GM18498 (cell line): ENCODE results near the gene GHR.
"Not testable (repeated sequence)": the region's sequence is repeated elsewhere in the genome, so short reads cannot be mapped to it uniquely, and the experiment has no call there.

Experiments
- ATAC-seq: cut with Tn5 transposase; IDR thresholded peaks from one replicate; pipeline ENCODE4 v1.9.1; 2021; ENCODE audit warnings: mild to moderate bottlenecking, moderate library complexity; ENCODE audit not compliant: unreplicated experiment

GHR gene

DNA sequence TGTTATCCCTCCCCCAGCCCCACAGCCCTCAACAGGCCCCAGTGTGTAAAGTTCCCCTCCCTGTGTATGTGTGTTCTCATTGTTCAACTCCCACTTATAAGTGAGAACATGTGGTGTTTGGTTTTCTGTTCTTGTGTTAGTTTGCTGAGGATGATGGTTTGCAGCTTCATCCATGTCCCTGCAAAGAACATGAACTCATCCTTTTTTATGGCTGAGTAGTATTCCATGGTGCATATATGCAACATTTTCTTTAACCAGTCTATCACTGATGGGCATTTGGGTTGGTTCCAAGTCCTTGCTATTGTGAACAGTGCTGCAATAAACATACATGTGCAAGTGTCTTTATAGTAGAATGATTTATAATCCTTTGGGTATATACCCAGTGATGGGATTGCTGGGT, 261.8 kb downstream of the GHR start:
- ATAC-seq: not testable (repeated sequence)

DNA sequence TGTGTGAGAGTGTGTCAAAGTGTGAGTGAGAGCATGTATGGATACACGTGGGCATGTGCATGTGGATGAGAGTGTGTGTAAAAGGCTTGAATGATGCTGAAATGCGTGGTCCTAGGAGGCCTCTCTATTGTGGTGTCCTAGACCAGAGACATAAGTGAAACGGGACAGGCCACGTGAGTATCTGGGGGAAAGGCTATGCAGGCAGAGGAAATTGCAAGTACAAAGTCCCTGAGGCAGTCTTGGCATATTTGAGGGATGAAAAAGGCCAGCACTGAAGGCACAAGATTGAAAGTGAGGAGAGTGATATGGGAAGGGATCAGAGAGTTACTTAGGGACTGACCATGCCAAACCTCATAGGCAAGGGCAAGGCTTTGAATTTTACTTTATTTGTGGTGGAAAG, 266.2 kb downstream of the GHR start:
- no peak for ATAC-seq

DNA sequence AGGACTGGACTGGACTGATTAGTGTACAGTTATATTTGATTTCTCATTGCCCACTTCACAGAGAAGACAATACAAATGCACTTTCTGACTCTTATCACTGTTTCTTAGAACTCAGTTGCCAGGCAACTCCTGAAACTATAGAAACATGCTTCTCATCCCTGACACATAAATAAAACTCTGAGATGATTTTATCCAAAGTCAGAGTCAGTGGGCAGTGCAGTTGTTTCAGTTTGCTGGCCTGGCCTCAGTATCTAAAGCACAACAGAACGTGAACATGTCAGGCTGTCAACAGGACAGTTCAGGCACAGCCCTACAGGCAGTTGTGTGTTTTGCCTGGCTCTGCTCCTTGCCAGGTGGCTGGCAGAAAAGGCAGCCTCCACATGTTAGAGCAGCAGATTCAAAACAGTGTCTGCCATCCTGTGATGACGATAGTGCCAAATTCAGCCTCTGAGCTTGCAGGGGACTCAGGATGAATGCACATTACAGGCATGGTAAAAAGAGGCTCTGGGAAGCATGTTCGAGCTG, 268.2 kb downstream of the GHR start:
- no peak for ATAC-seq

DNA sequence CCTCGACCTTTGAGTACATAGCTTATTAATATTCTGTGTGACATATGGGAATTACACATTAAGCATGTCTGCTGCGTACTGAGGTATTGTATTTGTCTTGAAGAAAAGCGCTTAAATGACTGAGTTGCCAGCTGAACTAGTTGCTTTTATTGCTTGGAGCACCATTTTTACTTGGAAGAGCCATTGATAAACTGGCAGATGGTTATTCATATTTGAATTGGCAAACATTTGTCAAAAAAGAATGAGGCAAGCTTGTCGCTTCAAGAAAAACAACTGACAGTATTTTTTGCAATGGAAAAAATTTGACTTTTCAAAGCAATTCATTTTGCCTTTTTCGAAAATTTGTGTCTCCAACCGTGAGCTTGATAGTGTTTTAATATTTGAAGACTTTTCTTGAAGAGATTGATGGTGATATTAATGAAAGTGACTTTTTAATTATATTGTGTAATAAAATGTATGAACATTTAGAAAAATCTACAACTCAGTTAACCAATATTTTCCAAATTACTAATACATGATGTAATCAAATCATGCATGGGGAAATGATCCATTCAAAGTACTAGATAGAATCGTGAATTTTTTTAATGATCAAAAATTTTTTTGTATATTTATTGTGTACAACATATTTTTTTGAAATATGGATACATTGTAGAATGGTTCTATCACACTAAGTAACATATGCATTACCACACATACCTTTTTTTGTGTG, 278.3 kb downstream of the GHR start:
- ATAC-seq: no peak

DNA sequence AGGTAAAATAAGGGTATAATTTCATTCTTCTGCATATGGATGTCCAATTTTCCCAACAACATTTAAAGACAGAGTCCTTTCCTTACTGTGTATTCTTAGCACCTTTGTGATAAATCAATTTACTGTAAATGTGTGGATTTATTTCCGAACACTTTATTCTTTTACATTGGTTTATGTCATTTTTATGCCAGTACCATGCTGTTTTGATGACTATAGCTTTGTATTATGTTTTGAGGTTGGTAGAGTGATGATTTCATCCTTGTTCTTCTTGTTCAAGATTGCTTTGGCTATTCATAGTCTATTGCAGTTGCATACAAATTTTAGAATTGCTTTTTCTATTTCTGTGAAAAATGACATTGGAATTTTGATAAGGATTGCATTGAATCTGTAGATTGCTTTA, 280.0 kb downstream of the GHR start:
- ATAC-seq: no peak

DNA sequence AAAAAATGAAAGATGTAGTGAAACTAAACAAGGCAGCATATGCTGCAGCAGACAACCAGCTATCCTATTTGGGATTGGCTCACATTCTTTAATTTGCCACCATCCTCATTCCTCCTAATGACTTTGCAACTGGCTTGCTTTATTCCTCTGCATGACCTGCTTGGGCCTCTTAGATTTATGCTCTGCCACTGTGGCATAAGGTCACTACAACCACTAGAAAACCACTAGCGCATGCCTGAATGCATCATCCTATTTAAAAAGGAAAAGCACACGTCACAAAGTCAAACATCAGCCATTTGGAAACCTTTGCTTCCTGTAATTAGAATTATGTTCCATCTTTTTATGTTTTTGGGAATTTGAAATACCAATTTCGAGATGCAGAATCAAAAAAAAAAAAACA, 292.5 kb downstream of the GHR start:
- ATAC-seq: no peak

DNA sequence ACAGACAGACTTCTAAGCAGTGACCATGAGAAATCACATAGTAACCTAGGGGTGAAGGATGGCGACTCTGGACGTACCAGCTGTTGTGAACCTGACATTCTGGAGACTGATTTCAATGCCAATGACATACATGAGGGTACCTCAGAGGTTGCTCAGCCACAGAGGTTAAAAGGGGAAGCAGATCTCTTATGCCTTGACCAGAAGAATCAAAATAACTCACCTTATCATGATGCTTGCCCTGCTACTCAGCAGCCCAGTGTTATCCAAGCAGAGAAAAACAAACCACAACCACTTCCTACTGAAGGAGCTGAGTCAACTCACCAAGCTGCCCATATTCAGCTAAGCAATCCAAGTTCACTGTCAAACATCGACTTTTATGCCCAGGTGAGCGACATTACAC, 295.4 kb downstream of the GHR start:
- peak; percentile 88 for ATAC-seq

DNA sequence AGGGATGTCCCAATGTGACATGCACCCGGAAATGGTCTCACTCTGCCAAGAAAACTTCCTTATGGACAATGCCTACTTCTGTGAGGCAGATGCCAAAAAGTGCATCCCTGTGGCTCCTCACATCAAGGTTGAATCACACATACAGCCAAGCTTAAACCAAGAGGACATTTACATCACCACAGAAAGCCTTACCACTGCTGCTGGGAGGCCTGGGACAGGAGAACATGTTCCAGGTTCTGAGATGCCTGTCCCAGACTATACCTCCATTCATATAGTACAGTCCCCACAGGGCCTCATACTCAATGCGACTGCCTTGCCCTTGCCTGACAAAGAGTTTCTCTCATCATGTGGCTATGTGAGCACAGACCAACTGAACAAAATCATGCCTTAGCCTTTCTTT, 295.8 kb downstream of the GHR start:
- ATAC-seq: peak; percentile 9

DNA sequence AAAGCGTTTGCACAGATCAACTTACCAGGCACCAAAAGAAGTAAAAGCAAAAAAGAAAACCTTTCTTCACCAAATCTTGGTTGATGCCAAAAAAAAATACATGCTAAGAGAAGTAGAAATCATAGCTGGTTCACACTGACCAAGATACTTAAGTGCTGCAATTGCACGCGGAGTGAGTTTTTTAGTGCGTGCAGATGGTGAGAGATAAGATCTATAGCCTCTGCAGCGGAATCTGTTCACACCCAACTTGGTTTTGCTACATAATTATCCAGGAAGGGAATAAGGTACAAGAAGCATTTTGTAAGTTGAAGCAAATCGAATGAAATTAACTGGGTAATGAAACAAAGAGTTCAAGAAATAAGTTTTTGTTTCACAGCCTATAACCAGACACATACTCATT, 297.0 kb downstream of the GHR start:
- no peak for ATAC-seq

DNA sequence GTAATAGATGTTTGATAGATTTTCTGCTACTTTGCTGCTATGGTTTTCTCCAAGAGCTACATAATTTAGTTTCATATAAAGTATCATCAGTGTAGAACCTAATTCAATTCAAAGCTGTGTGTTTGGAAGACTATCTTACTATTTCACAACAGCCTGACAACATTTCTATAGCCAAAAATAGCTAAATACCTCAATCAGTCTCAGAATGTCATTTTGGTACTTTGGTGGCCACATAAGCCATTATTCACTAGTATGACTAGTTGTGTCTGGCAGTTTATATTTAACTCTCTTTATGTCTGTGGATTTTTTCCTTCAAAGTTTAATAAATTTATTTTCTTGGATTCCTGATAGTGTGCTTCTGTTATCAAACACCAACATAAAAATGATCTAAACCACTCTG, 298.2 kb downstream of the GHR start:
- ATAC-seq: no peak

DNA sequence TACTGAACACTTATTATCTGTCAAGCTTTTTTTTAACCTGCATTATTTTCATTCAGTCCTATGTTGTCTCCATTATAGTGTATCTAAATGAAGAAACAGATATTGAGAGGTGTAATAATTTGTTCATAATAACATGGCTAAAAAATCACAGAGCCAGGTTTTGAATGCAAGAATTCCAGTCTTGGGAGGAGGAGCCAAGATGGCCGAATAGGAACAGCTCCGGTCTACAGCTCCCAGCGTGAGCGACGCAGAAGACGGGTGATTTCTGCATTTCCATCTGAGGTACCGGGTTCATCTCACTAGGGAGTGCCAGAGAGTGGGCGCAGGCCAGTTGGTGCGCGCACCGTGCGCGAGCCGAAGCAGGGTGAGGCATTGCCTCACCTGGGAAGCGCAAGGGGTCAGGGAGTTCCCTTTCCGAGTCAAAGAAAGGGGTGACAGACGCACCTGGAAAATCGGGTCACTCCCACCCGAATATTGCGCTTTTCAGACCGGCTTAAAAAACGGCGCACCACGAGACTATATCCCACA, 311.4 kb downstream of the GHR start:
- not testable (repeated sequence) for ATAC-seq

DNA sequence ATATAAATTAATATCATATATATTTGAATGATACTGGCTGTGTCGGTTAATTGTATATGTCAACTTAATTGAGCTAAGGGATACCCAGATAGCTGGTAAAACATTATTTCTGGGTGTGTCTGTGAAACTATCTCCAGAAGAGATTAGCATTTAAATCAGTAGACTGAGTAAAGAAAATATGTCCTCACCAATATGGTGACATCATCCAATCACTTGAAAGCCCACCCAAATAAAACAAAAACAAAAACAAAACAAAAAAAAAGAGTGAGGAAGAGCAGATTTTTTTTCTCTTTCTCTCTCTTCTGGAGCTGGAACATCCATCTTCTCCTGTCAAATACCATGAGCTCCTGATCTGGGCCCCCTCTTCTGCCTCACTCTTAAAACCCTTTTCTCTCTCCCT, 317.7 kb downstream of the GHR start:
- ATAC-seq: no peak

DNA sequence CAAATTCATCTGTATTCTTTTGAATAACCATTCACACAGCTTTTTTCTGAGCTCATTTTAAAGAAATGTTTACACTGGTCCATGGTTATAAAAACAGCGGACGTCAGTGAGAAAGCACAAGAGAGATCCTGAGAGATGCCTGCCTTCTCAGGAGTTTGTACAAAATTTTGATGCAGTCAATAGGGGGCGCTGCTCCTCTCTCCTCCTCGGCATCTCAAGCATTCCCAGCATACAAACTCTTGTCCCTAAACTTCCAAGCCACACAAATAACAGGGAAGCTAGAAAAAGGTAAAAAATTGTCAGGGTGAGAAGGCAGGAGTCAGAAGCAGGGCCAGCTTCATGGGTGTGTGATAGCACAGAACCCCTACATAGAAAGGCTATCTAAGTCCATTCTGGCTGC, 322.2 kb downstream of the GHR start:
- no peak for ATAC-seq

DNA sequence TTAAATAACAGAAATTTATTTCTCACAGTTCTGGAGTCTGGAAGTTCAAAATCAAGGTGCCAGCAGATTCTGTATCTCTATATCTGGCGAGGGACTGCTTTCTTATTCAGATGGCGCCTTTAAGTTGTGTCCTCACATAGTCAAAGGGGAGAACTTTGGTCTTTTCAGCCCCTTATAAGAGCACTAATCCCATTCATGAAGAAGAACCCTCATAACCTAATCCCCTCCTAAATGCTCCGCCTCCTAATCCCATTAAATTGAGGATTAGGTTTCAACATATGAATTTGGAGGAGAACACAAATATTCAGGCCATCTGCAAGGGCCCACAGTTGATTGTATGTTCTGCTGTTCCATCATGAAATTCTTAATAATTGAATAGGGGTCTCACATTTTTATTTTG, 322.6 kb downstream of the GHR start:
- no peak for ATAC-seq

DNA sequence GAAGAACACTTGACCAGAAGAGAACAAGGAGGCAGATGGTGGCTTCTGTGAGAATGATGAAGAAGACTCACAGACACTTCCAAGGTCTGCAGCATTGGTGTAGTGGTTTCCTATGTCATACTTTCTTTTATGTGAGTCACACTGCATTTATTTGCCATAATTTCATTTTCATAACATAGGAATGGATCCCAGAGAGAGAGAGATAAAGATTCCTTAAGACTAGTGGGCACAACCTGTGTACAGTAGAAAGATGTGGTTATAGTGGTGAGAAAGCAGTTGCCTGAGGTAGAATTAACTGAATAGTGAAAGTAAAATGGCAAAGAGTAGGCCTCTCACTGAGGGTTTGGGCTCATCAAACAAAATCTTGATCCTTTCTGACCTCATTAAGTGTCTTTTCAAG, 325.8 kb downstream of the GHR start:
- ATAC-seq: peak; percentile 69

DNA sequence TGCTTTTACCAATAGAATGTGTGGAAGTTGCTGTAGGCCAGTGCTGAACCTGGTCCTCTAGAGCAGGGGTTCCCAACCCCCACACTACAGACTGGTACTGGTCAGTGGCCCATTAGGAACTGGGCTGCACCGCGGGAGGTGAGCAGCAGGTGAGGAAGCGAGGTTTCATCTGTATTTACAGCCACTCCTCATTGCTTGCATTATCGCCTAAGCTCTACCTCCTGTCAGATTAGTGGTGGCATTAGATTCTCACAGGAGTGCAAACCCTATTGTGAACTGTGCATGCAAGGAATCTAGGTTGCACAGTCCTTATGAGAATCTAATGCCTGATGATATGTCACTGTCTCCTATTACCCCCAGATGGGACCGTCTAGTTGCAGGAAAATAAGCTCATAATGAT, 327.3 kb downstream of the GHR start:
- no peak for ATAC-seq

DNA sequence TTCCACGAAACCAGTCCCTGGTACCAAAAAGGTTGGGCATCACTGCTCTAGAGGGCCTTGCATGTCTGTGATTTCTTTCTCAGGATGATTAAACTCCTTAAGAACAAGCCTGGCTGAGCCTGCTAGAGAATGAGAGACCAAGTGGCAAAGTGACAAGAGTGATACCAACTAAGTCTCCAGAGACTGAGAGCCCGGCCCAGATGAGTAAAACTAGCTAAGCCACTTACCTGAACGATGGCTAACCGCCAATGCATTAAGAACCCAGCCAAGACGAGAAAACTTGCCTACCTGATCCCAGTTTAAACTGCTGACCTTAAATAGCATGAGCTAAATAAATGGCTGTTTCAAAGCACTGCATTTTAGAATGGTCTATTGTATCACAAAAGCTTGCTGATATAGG, 327.8 kb downstream of the GHR start:
- ATAC-seq: no peak

DNA sequence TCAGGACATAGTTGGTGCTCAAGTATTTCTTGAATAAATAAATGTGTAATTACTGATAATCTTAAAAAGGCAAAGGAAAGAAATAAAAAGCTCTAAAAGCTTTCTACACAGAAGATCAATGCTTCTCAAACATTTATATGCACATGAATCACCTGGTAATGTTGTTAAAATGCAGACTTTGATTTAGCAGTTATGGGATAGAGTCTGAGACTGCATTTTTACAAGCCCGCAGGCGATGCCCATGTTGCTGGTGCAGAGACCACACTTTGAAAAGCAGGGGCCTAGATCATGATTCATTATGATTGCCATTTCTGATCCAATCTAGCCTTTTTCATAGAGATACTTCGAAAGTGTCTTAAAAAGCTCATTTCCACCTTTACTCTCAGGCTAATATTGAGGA, 329.9 kb downstream of the GHR start:
- no peak for ATAC-seq

DNA sequence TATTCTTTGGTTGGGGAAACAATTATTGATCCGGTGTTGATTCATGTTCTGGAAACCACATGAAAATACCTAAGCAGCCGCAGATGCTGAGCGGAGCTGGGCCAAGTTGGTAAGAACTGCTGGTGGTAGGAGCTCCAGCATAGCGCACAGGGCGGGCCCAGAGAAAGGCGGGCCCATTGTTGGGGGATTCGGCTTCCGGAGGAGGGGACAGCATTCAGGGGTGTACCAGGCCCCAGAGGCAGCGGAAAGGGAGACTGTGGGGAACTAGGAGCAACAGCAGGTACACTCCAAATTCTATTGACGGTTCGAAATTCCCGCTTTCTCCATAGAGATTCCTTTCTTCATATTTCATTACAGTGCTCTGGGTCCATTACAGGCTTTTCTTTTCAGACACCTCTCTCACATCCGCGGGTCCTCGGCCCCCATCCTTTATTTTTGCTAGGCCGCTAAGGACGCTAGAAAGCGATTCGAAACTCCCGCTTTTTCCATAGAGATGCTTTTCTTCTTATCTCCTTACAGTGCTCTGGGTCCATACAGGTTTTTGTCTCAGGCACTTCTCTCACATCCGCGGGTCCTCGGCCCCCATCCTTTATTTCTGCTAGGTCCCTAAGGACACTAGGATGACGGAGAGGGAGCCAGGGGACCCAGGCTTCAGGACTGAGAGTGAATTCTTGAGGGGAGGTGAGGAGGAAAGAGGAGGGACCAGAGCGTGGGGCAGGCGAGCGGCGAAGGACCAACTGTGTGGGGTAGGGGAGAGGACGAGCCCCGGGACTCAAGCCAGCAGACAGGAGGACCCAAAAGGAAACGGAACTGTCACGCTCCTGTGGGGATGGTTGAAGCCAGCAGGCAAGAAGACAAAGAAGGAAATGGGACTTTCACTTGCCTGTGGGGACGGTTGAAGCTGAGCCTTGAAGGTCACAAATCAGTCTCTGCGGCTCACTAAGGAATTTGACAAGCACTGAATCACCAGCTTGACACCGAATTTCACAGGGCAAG, 333.7 kb downstream of the GHR start, which contains the start of gene CCDC152:
Gene CCDC152 (plus strand): TSS at position 213 of the 996 bp plus-strand sequence. CDS start 2,304 bp downstream, outside the sequence.
- peak; percentile 91 for ATAC-seq

DNA sequence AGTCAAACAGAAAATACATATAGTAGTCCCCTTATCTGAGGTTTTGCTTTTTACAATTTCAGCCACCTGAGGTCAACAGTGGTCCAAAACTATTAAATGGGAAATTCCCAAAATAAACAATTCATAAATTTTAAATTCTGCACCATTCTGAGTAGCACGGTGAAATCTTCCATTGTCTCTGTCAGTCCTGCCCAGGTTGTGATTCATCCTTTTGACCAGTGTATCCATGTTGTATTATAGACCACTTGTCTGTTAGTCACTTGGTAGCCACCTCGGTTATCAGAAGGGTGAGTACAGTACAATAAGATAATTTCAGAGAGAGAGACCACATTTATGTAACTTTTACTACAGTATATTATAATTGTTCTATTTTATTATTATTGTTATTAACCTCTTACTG, 336.2 kb downstream of the GHR start:
- no peak for ATAC-seq

DNA sequence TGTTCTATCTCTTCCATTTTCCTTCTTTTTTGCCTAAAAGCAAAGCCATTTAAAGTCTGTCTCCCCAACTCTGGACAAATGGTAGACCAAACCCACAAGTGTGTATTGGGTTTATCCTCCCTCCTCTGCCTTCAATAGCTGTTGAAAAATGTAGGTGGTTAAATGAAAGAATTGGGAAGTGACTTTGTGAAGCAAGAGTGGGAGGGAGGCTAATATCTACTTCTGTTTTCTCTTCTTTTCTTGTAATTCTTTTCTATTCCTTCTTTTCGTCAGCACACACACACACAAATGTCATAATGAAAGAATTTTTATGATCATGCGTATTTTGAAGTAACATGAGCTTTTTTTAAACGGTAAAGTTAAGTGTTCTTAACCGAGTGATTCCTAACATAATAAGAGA, 337.2 kb downstream of the GHR start:
- ATAC-seq: no peak

DNA sequence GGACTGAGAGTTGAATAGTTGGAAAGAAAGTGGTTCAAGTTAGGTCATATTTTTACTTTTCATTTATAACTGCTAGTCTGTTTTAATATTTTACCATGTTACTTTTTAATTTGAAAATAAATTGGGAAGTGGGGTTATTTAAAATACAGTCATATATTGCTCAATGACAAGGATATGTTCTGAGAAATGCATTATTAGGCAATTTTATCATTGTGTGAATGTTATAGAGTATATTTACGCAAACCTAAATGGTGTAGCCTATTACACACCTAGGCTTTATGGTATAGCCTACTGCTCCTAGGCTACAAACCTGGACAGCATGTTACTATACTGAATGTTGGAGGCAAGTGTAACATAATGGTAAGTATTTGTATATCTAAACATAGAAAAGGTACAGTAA, 338.6 kb downstream of the GHR start:
- no peak for ATAC-seq
